Parathyroid adenoma (tissue), 2 donors: ENCODE measurements around the gene SMIM24.

Experiments used
- H2AFZ ChIP-seq: fragments of 300-600 bp; sonication (generic); one replicate; pipeline ENCODE4 v1.7.0; 2017; ENCODE audit warnings: antibody characterized with exemption, mild to moderate bottlenecking
- H3K27ac ChIP-seq: fragments of 300-600 bp; sonication (generic); one replicate; pipeline ENCODE4 v1.7.0; 2017
- H3K27me3 ChIP-seq: fragments of 300-600 bp; sonication (generic); one replicate; pipeline ENCODE4 v1.7.0; 2017; ENCODE audit warnings: low read length; ENCODE audit not compliant: control insufficient read depth, insufficient read depth
- H3K36me3 ChIP-seq: fragments of 300-600 bp; sonication (generic); one replicate; pipeline ENCODE4 v1.7.0; 2017; ENCODE audit warnings: low read length; ENCODE audit not compliant: control insufficient read depth, insufficient read depth
- H3K4me1 ChIP-seq: fragments of 300-600 bp; sonication (generic); one replicate; pipeline ENCODE4 v1.7.0; 2017; ENCODE audit warnings: control low read depth
- H3K4me2 ChIP-seq: fragments of 300-600 bp; sonication (generic); one replicate; pipeline ENCODE4 v1.7.0; 2017; ENCODE audit warnings: low read length
- H3K4me3 ChIP-seq: fragments of 300-600 bp; sonication (generic); one replicate; pipeline ENCODE4 v1.7.0; 2017; ENCODE audit warnings: low read depth, low read length
- H3K79me2 ChIP-seq: fragments of 300-600 bp; sonication (generic); one replicate; pipeline ENCODE4 v1.7.0; 2017; ENCODE audit warnings: control low read depth
- H3K9ac ChIP-seq: fragments of 300-600 bp; sonication (generic); one replicate; pipeline ENCODE4 v1.7.0; 2017; ENCODE audit warnings: mild to moderate bottlenecking
- H3K9me3 ChIP-seq: fragments of 300-600 bp; sonication (generic); one replicate; pipeline ENCODE4 v1.7.0; 2017; ENCODE audit warnings: low read length; ENCODE audit not compliant: control insufficient read depth
- CTCF ChIP-seq: fragments of 300-600 bp; sonication (generic); IDR thresholded peaks from one replicate; pipeline ENCODE4 v1.7.0; 2017; ENCODE audit warnings: antibody characterized with exemption, mild to moderate bottlenecking
- donor health status: primary hyperparathyroidism.

Gene SMIM24

GRCh38 chr19:3507371-3508120, 27.2 kb upstream of the SMIM24 start:
- no peaks in the 10 kb centered on the region for H3K9me3 ChIP-seq
- peaks cover 63% of the 10 kb centered on the region for H3K79me2 ChIP-seq
- H3K9ac ChIP-seq: no peak overlapping the region
- H2AFZ ChIP-seq: peak overlapping the region; percentile 50
- peak overlapping the region; percentile 79 for H3K4me2 ChIP-seq
- no peaks in the 10 kb centered on the region for H3K36me3 ChIP-seq
- TF ChIP-seq CTCF: no peak
- H3K27ac ChIP-seq: peak overlapping the region; percentile 51
- H3K27me3 ChIP-seq: no peaks in the 10 kb centered on the region
- peaks cover 13% of the 10 kb centered on the region for H3K4me1 ChIP-seq
- H3K4me3 ChIP-seq: peak overlapping the region; percentile 75

- Histone ChIP-seq H3K27ac (peak overlapping the region; percentile 51), H3K79me2 (peaks cover 54% of the 10 kb centered on the region), H3K9ac (peak overlapping the region; percentile 68), H3K4me1 (peaks cover 4% of the 10 kb centered on the region), H3K4me2 (peak overlapping the region; percentile 79), H3K27me3 (no peaks in the 10 kb centered on the region), H2AFZ (peak overlapping the region; percentile 76), H3K4me3 (peak overlapping the region; percentile 75), H3K36me3 (no peaks in the 10 kb centered on the region), H3K9me3 (no peaks in the 10 kb centered on the region)
- no peak for TF ChIP-seq CTCF
Observed at GRCh38 chr19:3506384-3507340, 26.3 kb upstream of the SMIM24 start.

GRCh38 chr19:3505598-3506383, 25.5 kb upstream of the SMIM24 start, which contains the start of gene FZR1:
Gene FZR1 (plus strand): TSS chr19:3506311. CDS start chr19:3522990, 16,679 bp downstream.
- Histone ChIP-seq H3K27ac (peak within 1 kb of the TSS; percentile 59), H2AFZ (peak within 1 kb of the TSS; percentile 76), H3K36me3 (no peaks in the 10 kb centered on the region), H3K9me3 (no peaks in the 10 kb centered on the region), H3K79me2 (peaks cover 45% of the 10 kb centered on the region), H3K9ac (peak within 1 kb of the TSS; percentile 68), H3K4me3 (peak within 1 kb of the TSS; percentile 78), H3K4me2 (peak within 1 kb of the TSS; percentile 89), H3K4me1 (peaks cover under 1% of the 10 kb centered on the region), H3K27me3 (no peaks in the 10 kb centered on the region)
- peak; percentile 28 for TF ChIP-seq CTCF

GRCh38 chr19:3504735-3505134, 24.4 kb upstream of the SMIM24 start:
- no peak overlapping the region for H3K27ac ChIP-seq
- H3K9me3 ChIP-seq: no peaks in the 10 kb centered on the region
- H3K36me3 ChIP-seq: no peaks in the 10 kb centered on the region
- H3K27me3 ChIP-seq: no peaks in the 10 kb centered on the region
- no peak for TF ChIP-seq CTCF
- H3K79me2 ChIP-seq: peaks cover 40% of the 10 kb centered on the region
- no peak overlapping the region for H3K9ac ChIP-seq
- no peak overlapping the region for H2AFZ ChIP-seq
- H3K4me1 ChIP-seq: no peaks in the 10 kb centered on the region
- H3K4me3 ChIP-seq: no peak overlapping the region
- no peak overlapping the region for H3K4me2 ChIP-seq
